Neural progenitor cell (in vitro differentiated cells): ENCODE measurements around the gene MACROD2. TPM values are rescaled to one million over a fixed set of nuclear protein-coding genes. Genes with fewer than 3 reads are reported as not detected.

Source experiments
- DNase-seq: peaks from one replicate; pipeline ENCODE4 v3.0.0-alpha.2; 2016; ENCODE audit warnings: low spot score
- H2AFZ ChIP-seq: fragments of 200-600 bp; sonication (generic); replicated peaks from 2 replicates; pipeline ENCODE4 v1.6.1; 2016; ENCODE audit warnings: antibody characterized with exemption
- H3F3A ChIP-seq: fragments of 200-600 bp; sonication (generic); 2 replicates; pipeline ENCODE4 v1.6.1; 2016; ENCODE audit warnings: antibody characterized with exemption, low read depth
- H3K27ac ChIP-seq: fragments of 200-600 bp; sonication (generic); 2 replicates; pipeline ENCODE4 v1.5.1; 2016; ENCODE audit warnings: mild to moderate bottlenecking
- H3K27me3 ChIP-seq: fragments of 200-600 bp; sonication (generic); 2 replicates; pipeline ENCODE4 v1.6.1; 2016; ENCODE audit warnings: mild to moderate bottlenecking, moderate library complexity
- H3K36me3 ChIP-seq: fragments of 200-600 bp; sonication (generic); 2 replicates; pipeline ENCODE4 v1.5.1; 2016
- H3K4me1 ChIP-seq: fragments of 200-600 bp; sonication (generic); 2 replicates; pipeline ENCODE4 v1.6.1; 2016; ENCODE audit warnings: mixed run types
- H3K4me2 ChIP-seq: fragments of 200-600 bp; sonication (generic); 2 replicates; pipeline ENCODE4 v1.6.1; 2016
- H3K4me3 ChIP-seq: fragments of 200-600 bp; sonication (generic); 2 replicates; pipeline ENCODE4 v1.5.1; 2016
- H3K79me2 ChIP-seq: fragments of 200-600 bp; sonication (generic); 2 replicates; pipeline ENCODE4 v1.6.1; 2016; ENCODE audit warnings: low read depth
- H3K9ac ChIP-seq: fragments of 200-600 bp; sonication (generic); 2 replicates; pipeline ENCODE4 v1.6.1; 2016
- H3K9me3 ChIP-seq: fragments of 200-600 bp; sonication (generic); 2 replicates; pipeline ENCODE4 v1.5.1; 2016; ENCODE audit warnings: low read depth
- H4K20me1 ChIP-seq: fragments of 200-600 bp; sonication (generic); 2 replicates; pipeline ENCODE4 v1.6.1; 2016; ENCODE audit warnings: low read depth
- H3K27ac Mint-ChIP-seq: 3 replicates; pipeline ENCODE4 v1.8.0; 2021; ENCODE audit warnings: mixed read lengths
- H3K27me3 Mint-ChIP-seq: 2 replicates; pipeline ENCODE4 v1.8.0; 2022; ENCODE audit warnings: low read depth, mild to moderate bottlenecking, inconsistent platforms, moderate library complexity, mixed read lengths; ENCODE audit not compliant: insufficient read depth
- H3K36me3 Mint-ChIP-seq: 3 replicates; pipeline ENCODE4 v1.8.0; 2021; ENCODE audit warnings: mixed read lengths
- H3K4me1 Mint-ChIP-seq: 3 replicates; pipeline ENCODE4 v1.8.0; 2021; ENCODE audit warnings: mixed read lengths
- H3K4me3 Mint-ChIP-seq: 3 replicates; pipeline ENCODE4 v1.8.0; 2021; ENCODE audit warnings: mild to moderate bottlenecking, moderate library complexity, mixed read lengths
- H3K9me3 Mint-ChIP-seq: 3 replicates; pipeline ENCODE4 v1.8.0; 2020; ENCODE audit warnings: mixed read lengths
- CTCF ChIP-seq: fragments of 200-600 bp; sonication (generic); IDR thresholded peaks from 2 replicates; pipeline ENCODE4 v1.5.1; 2017; ENCODE audit warnings: antibody characterized with exemption, mild to moderate bottlenecking
- EZH2 ChIP-seq: fragments of 200-600 bp; sonication (generic); IDR thresholded peaks from 2 replicates; pipeline ENCODE4 v1.6.1; 2017; ENCODE audit warnings: antibody characterized with exemption, mild to moderate bottlenecking, moderate library complexity
- EZH2phosphoT487 ChIP-seq: fragments of 200-600 bp; sonication (generic); IDR thresholded peaks from 2 replicates; pipeline ENCODE4 v1.6.1; 2017; ENCODE audit warnings: antibody characterized with exemption
- total RNA-seq: library from RNA; depleted of rRNA; stranded (reverse); fragments of >200 nt; gene quantifications from 2 replicates; pipeline ENCODE4 v1.2.3, GENCODE V29; 2015; ENCODE audit warnings: low replicate concordance

The MACROD2 gene
- total RNA-seq, 1 donor from 2014 or later: 11.9 TPM

DNA sequence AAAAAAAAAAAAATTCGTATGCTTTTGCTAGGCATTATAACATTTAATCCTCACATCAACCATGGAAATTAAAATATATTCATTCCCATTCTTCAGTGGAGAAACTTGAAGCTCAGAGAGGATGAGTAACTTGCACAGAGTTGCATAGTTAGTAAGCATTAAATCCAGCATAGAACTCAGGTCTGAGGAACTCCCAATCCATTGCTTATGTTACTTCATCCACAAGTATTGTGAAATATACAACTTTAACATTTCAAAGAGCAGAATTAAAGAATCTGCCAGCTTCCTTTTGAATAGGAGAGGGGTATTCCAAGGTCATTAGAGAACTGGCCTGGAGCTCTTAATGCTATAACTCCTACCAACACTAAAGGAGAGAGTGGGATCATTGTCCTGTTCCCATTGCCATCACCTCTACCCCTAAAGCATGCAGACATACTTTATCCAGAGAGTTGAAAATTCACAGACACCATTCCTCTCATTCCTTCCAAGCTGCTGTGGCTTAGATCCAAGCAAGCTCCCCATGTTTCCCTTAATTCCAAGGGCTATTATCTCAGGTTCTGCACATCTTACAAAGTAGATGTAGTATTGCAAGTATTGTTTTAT lies 250.2 kb downstream of the MACROD2 start:
- H3K4me1 ChIP-seq: no peaks in the 10 kb centered on the region
- no peak overlapping the region for H3K4me2 ChIP-seq
- H3K27ac ChIP-seq: no peak overlapping the region
- no peaks in the 10 kb centered on the region for H3K79me2 ChIP-seq
- H3K4me1 Mint-ChIP-seq: no peaks in the 10 kb centered on the region
- no peaks in the 10 kb centered on the region for H3K36me3 ChIP-seq
- no peaks in the 10 kb centered on the region for H4K20me1 ChIP-seq
- H3F3A ChIP-seq: no peaks in the 10 kb centered on the region
- no peak overlapping the region for H3K4me3 ChIP-seq
- no peak overlapping the region for H3K27ac Mint-ChIP-seq
- no peaks in the 10 kb centered on the region for H3K9me3 ChIP-seq
- H3K9me3 Mint-ChIP-seq: no peaks in the 10 kb centered on the region
- DNase-seq: no peak
- no peak for TF ChIP-seq EZH2phosphoT487
- no peak for TF ChIP-seq EZH2
- TF ChIP-seq CTCF: no peak
- H2AFZ ChIP-seq: no peak overlapping the region
- H3K4me3 Mint-ChIP-seq: no peak overlapping the region
- no peaks in the 10 kb centered on the region for H3K27me3 Mint-ChIP-seq
- H3K9ac ChIP-seq: no peak overlapping the region
- H3K27me3 ChIP-seq: no peaks in the 10 kb centered on the region
- H3K36me3 Mint-ChIP-seq: no peaks in the 10 kb centered on the region

DNA sequence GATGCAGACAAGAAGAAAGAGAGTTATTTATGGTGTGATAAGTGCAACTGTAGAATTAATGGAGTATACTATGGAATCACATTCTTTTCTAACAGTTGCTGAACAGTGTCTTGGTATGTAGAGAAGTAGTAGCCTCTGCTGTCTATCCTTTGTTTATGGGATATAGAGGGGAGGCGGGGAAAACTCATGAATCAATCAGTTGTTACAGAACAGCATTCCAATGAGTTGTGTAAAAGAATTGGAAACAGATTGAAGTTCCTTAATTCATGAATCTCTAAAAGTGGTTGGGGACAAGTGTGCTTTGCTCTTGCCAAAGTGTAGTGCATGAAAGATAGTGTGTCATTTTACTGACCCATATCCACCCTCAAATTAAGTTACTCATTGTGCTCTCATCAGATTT lies 264.4 kb downstream of the MACROD2 start:
- no peaks in the 10 kb centered on the region for H3K27me3 ChIP-seq
- TF ChIP-seq CTCF: no peak
- no peak for TF ChIP-seq EZH2phosphoT487
- TF ChIP-seq EZH2: no peak
- H2AFZ ChIP-seq: no peak overlapping the region
- no peak overlapping the region for H3K4me2 ChIP-seq
- no peaks in the 10 kb centered on the region for H3K27me3 Mint-ChIP-seq
- no peaks in the 10 kb centered on the region for H3K9me3 ChIP-seq
- H3K9ac ChIP-seq: no peak overlapping the region
- H3K36me3 ChIP-seq: no peaks in the 10 kb centered on the region
- H3K79me2 ChIP-seq: no peaks in the 10 kb centered on the region
- no peaks in the 10 kb centered on the region for H3F3A ChIP-seq
- H3K36me3 Mint-ChIP-seq: no peaks in the 10 kb centered on the region
- H3K27ac ChIP-seq: no peak overlapping the region
- H3K9me3 Mint-ChIP-seq: no peaks in the 10 kb centered on the region
- H3K4me1 ChIP-seq: no peaks in the 10 kb centered on the region
- no peak overlapping the region for H3K4me3 ChIP-seq
- H3K27ac Mint-ChIP-seq: no peak overlapping the region
- no peak overlapping the region for H3K4me3 Mint-ChIP-seq
- no peaks in the 10 kb centered on the region for H4K20me1 ChIP-seq
- H3K4me1 Mint-ChIP-seq: no peaks in the 10 kb centered on the region
- peak; percentile 3 for DNase-seq

DNA sequence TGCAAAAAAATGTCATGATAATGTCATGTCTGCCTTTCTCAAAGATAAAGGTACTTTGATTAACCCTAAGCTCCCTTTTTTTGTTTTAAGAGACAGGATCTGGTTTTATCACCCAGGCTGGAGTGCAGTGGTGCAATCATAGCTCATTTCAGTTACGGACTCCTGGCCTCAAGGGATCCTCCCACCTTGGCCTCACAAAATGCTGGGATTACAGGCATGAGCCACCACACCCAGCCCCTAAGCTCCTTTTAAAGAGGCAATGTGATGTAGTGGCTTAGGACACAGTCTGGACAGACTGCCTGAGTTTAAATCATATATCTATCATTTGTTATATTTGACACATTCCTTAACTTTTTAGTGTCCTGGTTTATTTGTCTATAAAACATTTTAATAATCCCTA lies 265.1 kb downstream of the MACROD2 start:
- Mint-ChIP-seq H3K4me1 (no peaks in the 10 kb centered on the region), H3K27ac (no peak overlapping the region), H3K4me3 (no peak overlapping the region), H3K27me3 (no peaks in the 10 kb centered on the region), H3K9me3 (no peaks in the 10 kb centered on the region), H3K36me3 (no peaks in the 10 kb centered on the region)
- no peaks in the 10 kb centered on the region for H3K27me3 ChIP-seq
- DNase-seq: no peak
- no peaks in the 10 kb centered on the region for H4K20me1 ChIP-seq
- H2AFZ ChIP-seq: no peak overlapping the region
- H3K9ac ChIP-seq: no peak overlapping the region
- H3F3A ChIP-seq: no peaks in the 10 kb centered on the region
- H3K4me3 ChIP-seq: no peak overlapping the region
- no peaks in the 10 kb centered on the region for H3K9me3 ChIP-seq
- no peak overlapping the region for H3K4me2 ChIP-seq
- H3K79me2 ChIP-seq: no peaks in the 10 kb centered on the region
- H3K27ac ChIP-seq: no peak overlapping the region
- no peak for TF ChIP-seq EZH2phosphoT487
- no peak for TF ChIP-seq CTCF
- TF ChIP-seq EZH2: no peak
- no peaks in the 10 kb centered on the region for H3K4me1 ChIP-seq
- H3K36me3 ChIP-seq: no peaks in the 10 kb centered on the region
